Measurements from ENCODE around the gene SLC37A1. TPM values are rescaled to one million over a fixed set of nuclear protein-coding genes. Genes with fewer than 3 reads are reported as not detected.

SLC37A1 gene
- polyA plus RNA-seq, 4 donors = 30.0 to 80.7 (median 37.6) TPM

- WGBS, 3 donors = 36 to 67% (median 55%) methylated on average over 12 of the region's 12 CpGs
- FAIRE-seq (no peak), DNase-seq (peak; percentile 57 to 66)
- Histone ChIP-seq H3K9me3 (ENCODE audit: control insufficient read depth in 2 of 2, insufficient read depth in 1 of 2, low read depth in 1 of 2, low read length in 1 of 2) (no peaks in the 10 kb centered on the region), H3K36me3 (ENCODE audit: control insufficient read depth in 3 of 3, insufficient read depth in 2 of 3, low read depth in 1 of 3, low read length in 3 of 3) (peaks cover 0 to 34% (median 7%) of the 10 kb centered on the region in 3 donors), H3K4me3 (ENCODE audit: low read depth in 1 of 3, low read length in 3 of 3) (peak overlapping the region in 2 of 3 donors; percentile 81 to 98), H3K27me3 (ENCODE audit: control insufficient read depth in 3 of 3, insufficient read depth in 3 of 3, low read length in 3 of 3) (no peaks in the 10 kb centered on the region), H3K4me1 (ENCODE audit: control insufficient read depth in 3 of 3, insufficient read depth in 2 of 3, low read depth in 1 of 3, low read length in 2 of 3) (peaks cover 0 to 26% (median 4%) of the 10 kb centered on the region in 3 donors), H3K27ac (ENCODE audit: low read depth in 1 of 3, low read length in 2 of 3) (peak overlapping the region in 2 of 3 donors; percentile 34 to 42)
These were observed 2.3 kb downstream of the SLC37A1 start for GRCh38 chr21:42515708-42516502.

GRCh38 chr21:42518215-42518614, 4.6 kb downstream of the SLC37A1 start:
- DNase-seq = no peak
- FAIRE-seq = no peak
- Histone ChIP-seq H3K27ac (ENCODE audit: low read depth in 1 of 3, low read length in 2 of 3) (peak overlapping the region in 1 of 3 donors; percentile 11), H3K36me3 (ENCODE audit: control insufficient read depth in 3 of 3, insufficient read depth in 2 of 3, low read depth in 1 of 3, low read length in 3 of 3) (peaks cover 3 to 56% (median 7%) of the 10 kb centered on the region in 3 donors), H3K9me3 (ENCODE audit: control insufficient read depth in 2 of 2, insufficient read depth in 1 of 2, low read depth in 1 of 2, low read length in 1 of 2) (no peaks in the 10 kb centered on the region), H3K4me1 (ENCODE audit: control insufficient read depth in 3 of 3, insufficient read depth in 2 of 3, low read depth in 1 of 3, low read length in 2 of 3) (peaks cover 0 to 29% (median 7%) of the 10 kb centered on the region in 3 donors), H3K27me3 (ENCODE audit: control insufficient read depth in 3 of 3, insufficient read depth in 3 of 3, low read length in 3 of 3) (no peaks in the 10 kb centered on the region), H3K4me3 (ENCODE audit: low read depth in 1 of 3, low read length in 3 of 3) (no peak overlapping the region)
- 56 to 85% (median 75%) methylated on average over 11 of the region's 11 CpGs for WGBS, 3 donors

GRCh38 chr21:42518626-42519025, 5.0 kb downstream of the SLC37A1 start:
- H3K27me3 ChIP-seq (ENCODE audit: control insufficient read depth in 3 of 3, insufficient read depth in 3 of 3, low read length in 3 of 3) = no peaks in the 10 kb centered on the region
- DNase-seq = no peak
- peaks cover under 1 to 32% (median 7%) of the 10 kb centered on the region in 3 donors for H3K4me1 ChIP-seq (ENCODE audit: control insufficient read depth in 3 of 3, insufficient read depth in 2 of 3, low read depth in 1 of 3, low read length in 2 of 3)
- H3K36me3 ChIP-seq (ENCODE audit: control insufficient read depth in 3 of 3, insufficient read depth in 2 of 3, low read depth in 1 of 3, low read length in 3 of 3) = peaks cover 3 to 60% (median 7%) of the 10 kb centered on the region in 3 donors
- H3K9me3 ChIP-seq (ENCODE audit: control insufficient read depth in 2 of 2, insufficient read depth in 1 of 2, low read depth in 1 of 2, low read length in 1 of 2) = no peaks in the 10 kb centered on the region
- H3K4me3 ChIP-seq (ENCODE audit: low read depth in 1 of 3, low read length in 3 of 3) = no peak overlapping the region
- H3K27ac ChIP-seq (ENCODE audit: low read depth in 1 of 3, low read length in 2 of 3) = no peak overlapping the region
- 65 to 87% (median 81%) methylated on average over 7 of the region's 7 CpGs for WGBS, 3 donors
- no peak for FAIRE-seq

- DNase-seq = peak in 1 of 2 donors; percentile 60
- Histone ChIP-seq H3K9me3 (ENCODE audit: control insufficient read depth in 2 of 2, insufficient read depth in 1 of 2, low read depth in 1 of 2, low read length in 1 of 2) (no peaks in the 10 kb centered on the region), H3K27me3 (ENCODE audit: control insufficient read depth in 3 of 3, insufficient read depth in 3 of 3, low read length in 3 of 3) (no peaks in the 10 kb centered on the region), H3K27ac (ENCODE audit: low read depth in 1 of 3, low read length in 2 of 3) (peak overlapping the region in 1 of 3 donors; percentile 47), H3K4me3 (ENCODE audit: low read depth in 1 of 3, low read length in 3 of 3) (no peak overlapping the region), H3K4me1 (ENCODE audit: control insufficient read depth in 3 of 3, insufficient read depth in 2 of 3, low read depth in 1 of 3, low read length in 2 of 3) (peaks cover 10 to 46% (median 13%) of the 10 kb centered on the region in 3 donors), H3K36me3 (ENCODE audit: control insufficient read depth in 3 of 3, insufficient read depth in 2 of 3, low read depth in 1 of 3, low read length in 3 of 3) (peaks cover 3 to 68% (median 8%) of the 10 kb centered on the region in 3 donors)
- 83 to 89% (median 86%) methylated on average over 18 of the region's 18 CpGs for WGBS, 3 donors
- FAIRE-seq = no peak
These were observed 7.1 kb downstream of the SLC37A1 start for GRCh38 chr21:42520628-42521253.

- DNase-seq (no peak), FAIRE-seq (no peak)
- Histone ChIP-seq H3K4me1 (ENCODE audit: control insufficient read depth in 3 of 3, insufficient read depth in 2 of 3, low read depth in 1 of 3, low read length in 2 of 3) (peaks cover 7 to 48% (median 16%) of the 10 kb centered on the region in 3 donors), H3K4me3 (ENCODE audit: low read depth in 1 of 3, low read length in 3 of 3) (no peak overlapping the region), H3K27ac (ENCODE audit: low read depth in 1 of 3, low read length in 2 of 3) (no peak overlapping the region), H3K36me3 (ENCODE audit: control insufficient read depth in 3 of 3, insufficient read depth in 2 of 3, low read depth in 1 of 3, low read length in 3 of 3) (peaks cover 3 to 68% (median 8%) of the 10 kb centered on the region in 3 donors), H3K9me3 (ENCODE audit: control insufficient read depth in 2 of 2, insufficient read depth in 1 of 2, low read depth in 1 of 2, low read length in 1 of 2) (no peaks in the 10 kb centered on the region), H3K27me3 (ENCODE audit: control insufficient read depth in 3 of 3, insufficient read depth in 3 of 3, low read length in 3 of 3) (no peaks in the 10 kb centered on the region)
- 73 to 80% (median 73%) methylated on average over 1 of the region's 1 CpG for WGBS, 3 donors
These were observed 7.7 kb downstream of the SLC37A1 start for GRCh38 chr21:42521384-42521783.

- Histone ChIP-seq H3K36me3 (ENCODE audit: control insufficient read depth in 3 of 3, insufficient read depth in 2 of 3, low read depth in 1 of 3, low read length in 3 of 3) (peaks cover 3 to 68% (median 8%) of the 10 kb centered on the region in 3 donors), H3K4me3 (ENCODE audit: low read depth in 1 of 3, low read length in 3 of 3) (no peak overlapping the region), H3K9me3 (ENCODE audit: control insufficient read depth in 2 of 2, insufficient read depth in 1 of 2, low read depth in 1 of 2, low read length in 1 of 2) (no peaks in the 10 kb centered on the region), H3K27me3 (ENCODE audit: control insufficient read depth in 3 of 3, insufficient read depth in 3 of 3, low read length in 3 of 3) (no peaks in the 10 kb centered on the region), H3K4me1 (ENCODE audit: control insufficient read depth in 3 of 3, insufficient read depth in 2 of 3, low read depth in 1 of 3, low read length in 2 of 3) (peaks cover 7 to 50% (median 16%) of the 10 kb centered on the region in 3 donors), H3K27ac (ENCODE audit: low read depth in 1 of 3, low read length in 2 of 3) (no peak overlapping the region)
- DNase-seq (no peak), FAIRE-seq (no peak)
- WGBS, 3 donors = 73 to 90% (median 85%) methylated on average over 6 of the region's 6 CpGs
These were observed 8.2 kb downstream of the SLC37A1 start for GRCh38 chr21:42521805-42522204.

GRCh38 chr21:42522271-42522670, 8.6 kb downstream of the SLC37A1 start:
- DNase-seq (no peak), FAIRE-seq (no peak)
- Histone ChIP-seq H3K4me1 (ENCODE audit: control insufficient read depth in 3 of 3, insufficient read depth in 2 of 3, low read depth in 1 of 3, low read length in 2 of 3) (peaks cover 12 to 51% (median 19%) of the 10 kb centered on the region in 3 donors), H3K27ac (ENCODE audit: low read depth in 1 of 3, low read length in 2 of 3) (no peak overlapping the region), H3K27me3 (ENCODE audit: control insufficient read depth in 3 of 3, insufficient read depth in 3 of 3, low read length in 3 of 3) (no peaks in the 10 kb centered on the region), H3K36me3 (ENCODE audit: control insufficient read depth in 3 of 3, insufficient read depth in 2 of 3, low read depth in 1 of 3, low read length in 3 of 3) (peaks cover 3 to 67% (median 8%) of the 10 kb centered on the region in 3 donors), H3K4me3 (ENCODE audit: low read depth in 1 of 3, low read length in 3 of 3) (no peak overlapping the region), H3K9me3 (ENCODE audit: control insufficient read depth in 2 of 2, insufficient read depth in 1 of 2, low read depth in 1 of 2, low read length in 1 of 2) (no peaks in the 10 kb centered on the region)
- 89 to 92% (median 90%) methylated on average over 14 of the region's 14 CpGs for WGBS, 3 donors

GRCh38 chr21:42522771-42523170, 9.1 kb downstream of the SLC37A1 start:
- WGBS, 3 donors = 96 to 98% (median 96%) methylated on average over 8 of the region's 8 CpGs
- Histone ChIP-seq H3K4me1 (ENCODE audit: control insufficient read depth in 3 of 3, insufficient read depth in 2 of 3, low read depth in 1 of 3, low read length in 2 of 3) (peaks cover 14 to 51% (median 24%) of the 10 kb centered on the region in 3 donors), H3K4me3 (ENCODE audit: low read depth in 1 of 3, low read length in 3 of 3) (no peak overlapping the region), H3K9me3 (ENCODE audit: control insufficient read depth in 2 of 2, insufficient read depth in 1 of 2, low read depth in 1 of 2, low read length in 1 of 2) (no peaks in the 10 kb centered on the region), H3K27me3 (ENCODE audit: control insufficient read depth in 3 of 3, insufficient read depth in 3 of 3, low read length in 3 of 3) (no peaks in the 10 kb centered on the region), H3K27ac (ENCODE audit: low read depth in 1 of 3, low read length in 2 of 3) (peak overlapping the region in 1 of 3 donors; percentile 0), H3K36me3 (ENCODE audit: control insufficient read depth in 3 of 3, insufficient read depth in 2 of 3, low read depth in 1 of 3, low read length in 3 of 3) (peaks cover 3 to 66% (median 8%) of the 10 kb centered on the region in 3 donors)
- no peak for FAIRE-seq
- no peak for DNase-seq

Measured in small intestine (tissue), 7 donors.